H7 (cell line): ENCODE measurements around the gene OR10G3. TPM values are rescaled to one million over a fixed set of nuclear protein-coding genes. Genes with fewer than 3 reads are reported as not detected.
A peak's percentile ranks its signal among the peaks of the same experiment; 100 is the strongest.

Experiments used
- DNase-seq: peaks from one replicate; pipeline ENCODE4 v3.0.0; 2012
- H3K27me3 ChIP-seq: 2 replicates; pipeline ENCODE4 v1.6.0; 2011; ENCODE audit warnings: mild to moderate bottlenecking, low read length; ENCODE audit not compliant: control insufficient read depth, insufficient read depth
- H3K36me3 ChIP-seq: replicated peaks from 2 replicates; pipeline ENCODE4 v1.5.1; 2011; ENCODE audit warnings: low read length; ENCODE audit not compliant: control insufficient read depth, insufficient read depth
- H3K4me3 ChIP-seq: 2 replicates; pipeline ENCODE4 v1.5.1; 2011; ENCODE audit warnings: low read depth, mild to moderate bottlenecking, control low read depth, low read length, moderate library complexity; ENCODE audit not compliant: insufficient read depth
- total RNA-seq: library from RNA; depleted of rRNA; stranded (reverse); fragments of >200 nt; shearing (Covaris generic); gene quantifications from 2 replicates; pipeline ENCODE4 v1.2.3, GENCODE V29; 2014; rRNA removed

The OR10G3 gene
- total RNA-seq, 1 experiment from 2014 or later: not detected

DNA sequence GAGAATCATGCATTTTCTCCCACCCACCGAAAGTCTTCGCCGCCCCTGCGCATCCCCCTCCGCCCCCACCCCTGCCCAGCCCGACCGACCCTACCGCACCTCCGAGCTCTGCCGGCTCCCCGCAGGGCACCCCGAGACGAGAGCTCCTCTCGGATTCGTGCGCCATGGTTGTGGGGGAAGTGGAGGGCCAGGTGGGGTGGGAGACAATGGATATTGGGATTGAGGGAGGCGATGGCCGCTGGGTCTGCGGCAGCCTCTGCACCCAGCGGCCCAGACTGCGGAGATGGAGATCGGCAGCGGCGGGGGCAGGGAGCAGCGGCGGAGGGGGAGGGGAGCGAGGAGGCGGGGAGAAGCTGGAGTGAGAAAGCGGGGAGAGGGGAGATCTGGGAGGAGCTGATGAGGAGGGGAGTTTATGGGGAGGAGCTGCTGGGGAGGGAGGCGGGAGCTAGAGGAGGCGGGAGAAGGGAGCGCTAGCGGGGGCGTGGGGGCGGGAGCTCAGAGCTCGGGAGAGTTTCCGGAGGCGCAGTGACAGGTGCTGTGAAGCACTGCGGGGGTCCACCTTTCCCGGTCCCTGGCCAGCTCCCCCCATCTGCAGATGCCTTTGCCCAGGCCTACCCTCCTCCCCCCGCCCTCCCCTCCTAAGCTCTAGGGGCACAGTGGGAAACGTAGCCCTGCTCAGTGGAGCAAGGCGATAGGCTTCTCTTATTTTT is 53.8 kb downstream of the OR10G3 start, which contains the start of gene SALL2:
TSS of gene SALL2 (minus strand) at position 385 of the 710 bp plus-strand sequence. CDS start at position 166, 219 bp downstream.
- Histone ChIP-seq H3K4me3 (peak within 1 kb of the TSS; percentile 66), H3K27me3 (no peaks in the 10 kb centered on the region), H3K36me3 (peaks cover 40% of the 10 kb centered on the region)
- DNase-seq: peak; percentile 96

GRCh38 chr14:21525571-21525961 is 54.3 kb downstream of the OR10G3 start:
- peak overlapping the region; percentile 66 for H3K4me3 ChIP-seq
- no peaks in the 10 kb centered on the region for H3K27me3 ChIP-seq
- DNase-seq: no peak
- peaks cover 42% of the 10 kb centered on the region for H3K36me3 ChIP-seq

DNA sequence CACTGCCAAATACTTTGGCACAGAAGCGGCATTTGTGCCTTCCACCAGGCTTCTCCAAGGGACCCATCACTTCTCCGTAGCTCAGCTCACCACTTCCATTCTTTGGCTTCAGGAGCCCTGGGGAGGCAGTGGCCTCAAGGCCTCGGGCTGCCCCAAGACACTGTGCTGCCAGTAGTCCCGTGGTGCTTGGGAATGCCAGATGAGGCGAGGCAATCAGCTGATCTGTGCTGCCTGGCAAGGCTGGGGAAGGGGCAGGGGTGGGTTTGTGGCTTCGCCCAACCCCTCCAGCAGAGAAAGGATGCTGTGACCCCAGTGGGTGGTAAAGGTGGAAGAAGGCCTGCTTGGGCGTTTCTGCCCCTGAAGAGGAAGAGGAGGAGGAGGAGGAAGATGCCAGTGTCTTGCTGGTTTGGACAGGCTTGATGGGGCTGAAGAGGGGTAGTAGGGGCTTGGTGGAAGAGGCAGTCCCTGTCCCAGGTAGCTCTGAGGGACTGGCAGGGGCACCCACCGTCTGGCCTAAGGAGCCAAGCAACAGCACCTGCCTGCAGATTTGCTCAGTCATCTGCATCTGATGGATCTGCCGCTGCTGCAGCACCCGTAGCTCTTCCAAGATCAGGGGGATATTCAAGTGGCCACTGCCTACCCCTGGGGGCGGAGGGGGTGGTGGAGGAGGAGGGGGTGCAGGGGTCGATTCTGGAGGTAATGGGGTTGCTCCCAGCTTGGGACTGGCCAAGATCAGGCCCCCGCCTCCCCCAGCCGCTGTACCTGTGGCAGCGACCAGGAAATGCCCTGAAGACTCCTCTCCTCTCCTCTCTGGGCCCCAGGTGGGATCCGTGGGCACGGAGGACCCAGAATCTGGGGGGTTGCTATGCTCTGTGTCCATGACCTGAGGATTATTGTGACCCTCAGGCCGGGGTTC is 55.0 kb downstream of the OR10G3 start:
- Histone ChIP-seq H3K36me3 (peaks cover 42% of the 10 kb centered on the region), H3K27me3 (no peaks in the 10 kb centered on the region), H3K4me3 (peak overlapping the region; percentile 66)
- no peak for DNase-seq

DNA sequence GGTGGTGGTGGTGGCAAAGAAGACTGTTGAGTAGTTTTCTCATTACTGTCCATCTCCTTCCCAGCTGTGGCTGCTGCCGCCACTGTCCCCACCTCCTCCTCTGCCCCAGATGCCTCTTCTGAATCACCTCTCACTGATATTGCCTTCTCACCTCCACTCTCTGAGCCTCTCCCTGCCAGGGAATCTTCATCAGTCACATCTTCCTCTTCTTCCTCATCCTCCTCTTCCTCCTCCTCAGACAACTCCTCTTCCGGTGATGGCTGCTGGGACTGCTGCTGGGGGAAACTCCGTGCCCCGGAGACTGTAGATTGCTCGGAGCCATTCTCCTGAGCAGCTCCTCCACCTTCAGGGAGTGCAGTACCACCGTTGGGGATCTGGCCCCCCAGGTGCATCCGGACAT is 56.7 kb downstream of the OR10G3 start:
- no peak for DNase-seq
- Histone ChIP-seq H3K27me3 (no peaks in the 10 kb centered on the region), H3K4me3 (no peak overlapping the region), H3K36me3 (peaks cover 42% of the 10 kb centered on the region)

GRCh38 chr14:21521501-21521900 is 58.4 kb downstream of the OR10G3 start:
- no peak for DNase-seq
- no peak overlapping the region for H3K4me3 ChIP-seq

GRCh38 chr14:21520767-21521166 is 59.1 kb downstream of the OR10G3 start:
- no peak overlapping the region for H3K4me3 ChIP-seq
- DNase-seq: no peak
- H3K27me3 ChIP-seq: no peaks in the 10 kb centered on the region
- peaks cover 42% of the 10 kb centered on the region for H3K36me3 ChIP-seq

More at GRCh38 chr14:21521501-21521900, 58.4 kb downstream of the OR10G3 start:
- Histone ChIP-seq H3K27me3 (no peaks in the 10 kb centered on the region), H3K36me3 (peaks cover 42% of the 10 kb centered on the region)

GRCh38 chr14:21518725-21519124 is 61.2 kb downstream of the OR10G3 start:
- H3K27me3 ChIP-seq: no peaks in the 10 kb centered on the region
- H3K4me3 ChIP-seq: no peak overlapping the region
- H3K36me3 ChIP-seq: peaks cover 26% of the 10 kb centered on the region
- no peak for DNase-seq

Other genes starting within 250 kb of the OR10G3 start
- gene SUPT16H, start 196.1 kb downstream of the OR10G3 start, total RNA-seq: 145 and 161 TPM in 2 replicates
- 64.1 and 73.8 TPM in 2 replicates for gene CHD8, start 124.0 kb downstream of the OR10G3 start, total RNA-seq
- gene RAB2B, start 103.1 kb downstream of the OR10G3 start, total RNA-seq: 21.5 and 26.8 TPM in 2 replicates
- gene TOX4, start 102.9 kb downstream of the OR10G3 start, total RNA-seq: 23.5 and 30.5 TPM in 2 replicates
- gene METTL3, start 68.7 kb downstream of the OR10G3 start, total RNA-seq: 109 and 111 TPM in 2 replicates
- gene SALL2, start 53.7 kb downstream of the OR10G3 start, total RNA-seq: 123 and 170 TPM in 2 replicates
- not detected in 2 replicates for gene OR10G2, start 54.9 kb upstream of the OR10G3 start, total RNA-seq
- not detected in 2 replicates for gene OR4E2, start 73.8 kb upstream of the OR10G3 start, total RNA-seq
- gene OR4E1, start 93.7 kb upstream of the OR10G3 start, total RNA-seq: not detected in 2 replicates